Measurements from ENCODE around the gene AKAP13. TPM values are rescaled to one million over a fixed set of nuclear protein-coding genes. Genes with fewer than 3 reads are reported as not detected.

Gene AKAP13
- polyA plus RNA-seq, 2 of the 4 experiments (the other 2 are of a cell fraction), result 20.4 to 28.8 TPM

- Histone ChIP-seq H3K27ac (no peak overlapping the region; a peak in 2 of 6 replicates), H3K4me1 (peaks cover 47% of the 10 kb centered on the region), H3K4me3 (no peak overlapping the region), H3K9me3 (no peaks in the 10 kb centered on the region), H3K4me2 (peak overlapping the region; percentile 59; the same call in 2 of the 3 replicates)
- POLR2A ChIA-PET, result no interaction called here
- ATAC-seq, result no peak
- 93% methylated on average over 1 of the region's 1 CpG for WGBS (ENCODE audit: missing lambda C conversion rate)
- no peak for FAIRE-seq
- CTCF ChIA-PET, result interaction anchor here (0.6 to 5.3 kb wide), 4 partner anchors 12 to 197 kb away, joined by 3 to 36 read pairs (median 18); no protein-coding TSS in a partner anchor
- DNase-seq (ENCODE audit: low read depth in 1 of 2, low spot score in 1 of 2), result no peak
- TF ChIP-seq TFCP2L1 (CRISPR knock-in tag; IDR thresholded peaks at IDR 0.05) (no peak), E2F6 (IDR thresholded peaks at IDR 0.05; ENCODE audit: borderline replicate concordance, low read depth) (no peak), RARB (CRISPR knock-in tag; IDR thresholded peaks at IDR 0.05) (no peak)
- TF ChIP-seq, protein P1, sequence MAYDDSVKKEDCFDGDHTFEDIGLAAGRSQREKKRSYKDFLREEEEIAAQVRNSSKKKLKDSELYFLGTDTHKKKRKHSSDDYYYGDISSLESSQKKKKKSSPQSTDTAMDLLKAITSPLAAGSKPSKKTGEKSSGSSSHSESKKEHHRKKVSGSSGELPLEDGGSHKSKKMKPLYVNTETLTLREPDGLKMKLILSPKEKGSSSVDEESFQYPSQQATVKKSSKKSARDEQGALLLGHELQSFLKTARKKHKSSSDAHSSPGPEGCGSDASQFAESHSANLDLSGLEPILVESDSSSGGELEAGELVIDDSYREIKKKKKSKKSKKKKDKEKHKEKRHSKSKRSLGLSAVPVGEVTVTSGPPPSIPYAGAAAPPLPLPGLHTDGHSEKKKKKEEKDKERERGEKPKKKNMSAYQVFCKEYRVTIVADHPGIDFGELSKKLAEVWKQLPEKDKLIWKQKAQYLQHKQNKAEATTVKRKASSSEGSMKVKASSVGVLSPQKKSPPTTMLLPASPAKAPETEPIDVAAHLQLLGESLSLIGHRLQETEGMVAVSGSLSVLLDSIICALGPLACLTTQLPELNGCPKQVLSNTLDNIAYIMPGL (CRISPR knock-in tag; IDR thresholded peaks at IDR 0.05; ENCODE audit: borderline replicate concordance), result no peak
Observed at GRCh38 chr15:85493260-85493659, 112.9 kb downstream of the AKAP13 start.

DNA sequence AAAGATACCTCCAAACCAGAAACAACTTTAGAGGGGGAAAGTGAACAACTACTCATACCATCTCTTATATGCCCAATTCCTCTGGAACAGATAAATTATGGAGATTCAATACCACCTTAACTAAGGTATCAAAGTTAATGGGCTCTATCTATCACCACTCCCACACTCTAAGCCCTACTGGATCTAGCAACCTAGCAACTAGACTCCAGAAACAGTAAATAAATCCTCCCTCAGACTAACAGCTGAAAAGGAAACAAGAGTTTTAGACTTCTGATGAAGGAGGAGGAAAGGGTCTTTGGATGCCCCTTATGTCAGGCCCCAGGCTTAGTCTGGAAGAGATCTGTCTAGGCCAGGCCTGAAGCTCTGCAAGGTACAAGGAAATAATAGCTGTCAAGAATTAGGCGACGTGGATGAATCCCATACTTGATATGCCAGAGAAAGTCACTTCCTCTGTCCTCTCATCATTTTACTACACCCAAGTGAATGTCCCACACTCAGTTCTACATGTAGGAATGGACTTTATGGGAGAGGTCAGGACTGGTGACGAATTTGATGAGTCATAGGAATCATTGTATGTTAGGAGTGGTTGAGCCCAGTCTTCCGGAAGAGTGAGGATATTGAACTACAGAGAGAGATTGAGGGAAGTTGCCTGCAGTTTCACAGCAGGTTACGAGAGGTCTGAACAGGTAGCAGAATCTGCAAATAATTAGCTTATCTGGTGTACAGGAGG lies 113.8 kb downstream of the AKAP13 start:
- FAIRE-seq (peak; percentile 99), DNase-seq (ENCODE audit: low read depth in 1 of 2, low spot score in 1 of 2) (peak; percentile 91 to 92), ATAC-seq (peak; percentile 96 to 97)
- CTCF ChIA-PET, result interaction anchor here (0.9 to 9.6 kb wide), 8 partner anchors 7 to 198 kb away, joined by 3 to 56 read pairs (median 10); no protein-coding TSS in a partner anchor
- no peak overlapping the region for H3K4me3 ChIP-seq
- 13% methylated on average over 5 of the region's 5 CpGs for whole genome bisulfite sequencing (ENCODE audit: missing lambda C conversion rate)
- peak overlapping the region; percentile 47 to 81 for H3K27ac ChIP-seq
- TF ChIP-seq FOSL2 (IDR thresholded peaks at IDR 0.05), result no peak
- peak; percentile 98 for TF ChIP-seq FOSL2 (CRISPR knock-in tag; IDR thresholded peaks at IDR 0.05)
- 0 out of 2 replicates have a peak, but pooled peaks have one; percentile 41 for TF ChIP-seq HEYL (CRISPR knock-in tag; IDR thresholded peaks at IDR 0.05)
- TF ChIP-seq MAFK (IDR thresholded peaks at IDR 0.05; ENCODE audit: partially characterized antibody), result peak; percentile 100
- TF ChIP-seq, protein P2, sequence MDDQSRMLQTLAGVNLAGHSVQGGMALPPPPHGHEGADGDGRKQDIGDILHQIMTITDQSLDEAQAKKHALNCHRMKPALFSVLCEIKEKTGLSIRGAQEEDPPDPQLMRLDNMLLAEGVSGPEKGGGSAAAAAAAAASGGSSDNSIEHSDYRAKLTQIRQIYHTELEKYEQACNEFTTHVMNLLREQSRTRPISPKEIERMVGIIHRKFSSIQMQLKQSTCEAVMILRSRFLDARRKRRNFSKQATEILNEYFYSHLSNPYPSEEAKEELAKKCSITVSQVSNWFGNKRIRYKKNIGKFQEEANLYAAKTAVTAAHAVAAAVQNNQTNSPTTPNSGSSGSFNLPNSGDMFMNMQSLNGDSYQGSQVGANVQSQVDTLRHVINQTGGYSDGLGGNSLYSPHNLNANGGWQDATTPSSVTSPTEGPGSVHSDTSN (IDR thresholded peaks at IDR 0.05), result no peak
- TF ChIP-seq HOXA7 (CRISPR knock-in tag; IDR thresholded peaks at IDR 0.05), result 0 out of 2 replicates have a peak, but pooled peaks have one; percentile 39
- peak; percentile 89 for TF ChIP-seq NFE2L2 (conservative IDR thresholded peaks at IDR 0.05; ENCODE audit: low read length)
- no peak for TF ChIP-seq RAD21 (conservative IDR thresholded peaks at IDR 0.05 in 1 of 2, IDR thresholded peaks at IDR 0.05 in 1 of 2)
- H3K4me1 ChIP-seq, result peaks cover 57% of the 10 kb centered on the region
- H3K9me3 ChIP-seq, result no peaks in the 10 kb centered on the region
- POLR2A ChIA-PET, result no interaction called here
- peak overlapping the region; percentile 59 for H3K4me2 ChIP-seq

DNA sequence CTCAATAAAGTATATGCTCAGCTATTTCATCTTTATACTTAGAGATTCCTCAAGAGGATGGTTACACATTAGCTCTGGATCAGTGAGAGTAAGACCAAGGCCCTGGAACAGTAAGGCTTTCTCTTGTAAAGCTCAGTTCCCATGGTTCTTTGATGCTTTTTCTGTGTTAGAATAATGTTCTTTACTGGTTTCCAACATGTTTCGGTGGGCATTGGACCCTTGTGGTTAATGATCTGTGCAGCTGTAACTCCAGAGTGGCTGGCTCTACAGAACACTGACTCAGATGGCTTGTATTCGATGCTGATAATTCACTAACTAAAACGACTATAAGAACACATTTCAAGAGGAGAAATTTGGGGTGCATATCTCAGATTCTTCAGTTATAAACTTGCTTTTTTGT lies 114.7 kb downstream of the AKAP13 start:
- DNase-seq (ENCODE audit: low read depth in 1 of 2, low spot score in 1 of 2) (no peak), FAIRE-seq (no peak), ATAC-seq (no peak)
- Histone ChIP-seq H3K27ac (peak overlapping the region; percentile 47 to 81; a peak in 4 of 6 replicates), H3K9me3 (no peaks in the 10 kb centered on the region), H3K4me1 (peaks cover 66% of the 10 kb centered on the region), H3K4me2 (peak overlapping the region; percentile 59), H3K4me3 (no peak overlapping the region)
- POLR2A ChIA-PET, result no interaction called here
- CTCF ChIA-PET, result interaction anchor here (0.9 to 9.6 kb wide), 7 partner anchors 8 to 198 kb away, joined by 3 to 56 read pairs (median 16); no protein-coding TSS in a partner anchor
- WGBS (ENCODE audit: missing lambda C conversion rate), result 80% methylated on average over 3 of the region's 3 CpGs
- no peak for TF ChIP-seq RCOR1 (IDR thresholded peaks at IDR 0.05; ENCODE audit: low read depth, low read length)
- 0 out of 2 replicates have a peak, but pooled peaks have one; percentile 18 for TF ChIP-seq MYC (IDR thresholded peaks at IDR 0.05; ENCODE audit: borderline replicate concordance, low read length)

DNA sequence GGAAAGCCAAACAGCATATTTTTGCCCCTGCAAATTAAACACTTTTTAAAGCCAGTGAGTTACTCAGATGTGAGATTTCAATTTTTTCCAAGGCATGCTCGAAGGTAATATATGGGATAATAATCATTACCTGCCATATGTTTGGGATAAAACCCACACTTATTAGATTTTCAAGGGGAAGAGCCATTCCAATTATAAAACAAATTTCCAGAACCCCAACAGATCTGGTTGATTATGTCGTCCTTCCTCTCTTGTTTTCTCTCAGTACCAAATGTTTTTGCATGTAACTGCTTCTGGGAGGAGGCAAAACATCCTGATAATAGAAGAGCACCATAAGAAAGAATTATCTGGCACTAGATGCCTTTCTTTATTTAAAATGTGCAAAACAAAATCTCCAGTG lies 115.1 kb downstream of the AKAP13 start:
- Histone ChIP-seq H3K4me1 (peaks cover 69% of the 10 kb centered on the region), H3K27ac (no peak overlapping the region; a peak in 2 of 6 replicates), H3K4me2 (no peak overlapping the region; the same call in 2 of the 3 replicates), H3K9me3 (no peaks in the 10 kb centered on the region), H3K4me3 (no peak overlapping the region)
- ATAC-seq (no peak), FAIRE-seq (no peak), DNase-seq (ENCODE audit: low read depth in 1 of 2, low spot score in 1 of 2) (no peak)
- WGBS (ENCODE audit: missing lambda C conversion rate), result 91% methylated on average over 2 of the region's 2 CpGs
- ChIA-PET CTCF (interaction anchor here (0.9 to 9.6 kb wide), 7 partner anchors 9 to 199 kb away, joined by 3 to 56 read pairs (median 16); no protein-coding TSS in a partner anchor), POLR2A (no interaction called here)
- no peak for TF ChIP-seq RAD21 (conservative IDR thresholded peaks at IDR 0.05 in 1 of 2, IDR thresholded peaks at IDR 0.05 in 1 of 2)
- no peak for TF ChIP-seq POLR2AphosphoS2 (conservative IDR thresholded peaks at IDR 0.05; ENCODE audit: low read length)
- TF ChIP-seq EP300 (IDR thresholded peaks at IDR 0.05), result no peak
- TF ChIP-seq HOXA7 (CRISPR knock-in tag; IDR thresholded peaks at IDR 0.05), result no peak
- no peak for TF ChIP-seq CBX2 (IDR thresholded peaks at IDR 0.05; ENCODE audit: borderline replicate concordance, low read depth)
- no peak for TF ChIP-seq USF2 (IDR thresholded peaks at IDR 0.05)
- no peak for TF ChIP-seq JUN (IDR thresholded peaks at IDR 0.05)
- TF ChIP-seq GATA3 (IDR thresholded peaks at IDR 0.05; ENCODE audit: borderline replicate concordance), result no peak
- no peak for TF ChIP-seq E2F6 (IDR thresholded peaks at IDR 0.05; ENCODE audit: borderline replicate concordance, low read depth)
- TF ChIP-seq TP53 (CRISPR knock-in tag; IDR thresholded peaks at IDR 0.05), result no peak
- TF ChIP-seq MYC (IDR thresholded peaks at IDR 0.05; ENCODE audit: borderline replicate concordance, low read length), result no peak
- no peak for TF ChIP-seq HES2 (IDR thresholded peaks at IDR 0.05)
- no peak for TF ChIP-seq SREBF2 (IDR thresholded peaks at IDR 0.05)
